Caco-2 (cell line): ENCODE measurements around the gene METTL15. TPM values are rescaled to one million over a fixed set of nuclear protein-coding genes. Genes with fewer than 3 reads are reported as not detected.

Source experiments
- BruUV-seq: library from RNA; stranded (reverse); fragments of 400-500 nt; replicated peaks from 2 replicates; lab custom pipeline; 2021; lab: Mats Ljungman, UMichigan
- CTCF ChIA-PET: fragments of 300-600 bp; sonication (Branson Sonifier 250); formaldehyde crosslinking; loops from one replicate; lab custom pipeline; 2022; ENCODE audit warnings: antibody characterized with exemption; lab: Charles Lee
- POLR2A ChIA-PET: fragments of 300-600 bp; sonication (Branson Sonifier 250); formaldehyde crosslinking; loops from one replicate; lab custom pipeline; 2022; ENCODE audit warnings: antibody characterized with exemption; lab: Charles Lee
- DNase-seq, 2 experiments: peaks; one replicate each; pipeline versions ENCODE4 v3.0.0 to v3.0.0-alpha.2; 2020 to 2022
- H3K27me3 ChIP-seq: replicated peaks from 2 replicates; pipeline ENCODE4 v1.6.0; 2011; ENCODE audit warnings: low read length; ENCODE audit not compliant: control insufficient read depth, insufficient read depth
- H3K36me3 ChIP-seq: 2 replicates; pipeline ENCODE4 v1.5.1; 2011; ENCODE audit warnings: low read length; ENCODE audit not compliant: control insufficient read depth, insufficient read depth
- H3K4me1 ChIP-seq: fragments of 250-450 bp; sonication (Bioruptor Pico); 2 replicates; pipeline ENCODE4 v1.5.1; 2020; ENCODE audit warnings: mild to moderate bottlenecking
- H3K4me3 ChIP-seq: 2 replicates; pipeline ENCODE4 v1.5.1; 2011; ENCODE audit warnings: low read depth, mild to moderate bottlenecking, control low read depth, low read length
- H3K9me3 ChIP-seq: fragments of 250-450 bp; sonication (Bioruptor Pico); 2 replicates; pipeline ENCODE4 v1.5.1; 2020; ENCODE audit warnings: mild to moderate bottlenecking, moderate library complexity
- H3K27ac Mint-ChIP-seq: one replicate; pipeline ENCODE4 v1.8.0; 2022; ENCODE audit warnings: mixed read lengths; ENCODE audit not compliant: unreplicated experiment
- H3K27me3 Mint-ChIP-seq: one replicate; pipeline ENCODE4 v1.8.0; 2022; ENCODE audit warnings: mixed read lengths; ENCODE audit not compliant: insufficient read depth, unreplicated experiment
- H3K36me3 Mint-ChIP-seq: one replicate; pipeline ENCODE4 v1.8.0; 2022; ENCODE audit warnings: mild to moderate bottlenecking, mixed read lengths; ENCODE audit not compliant: insufficient read depth, unreplicated experiment
- H3K4me1 Mint-ChIP-seq: one replicate; pipeline ENCODE4 v1.8.0; 2022; ENCODE audit warnings: low read depth, mixed read lengths; ENCODE audit not compliant: unreplicated experiment
- H3K4me3 Mint-ChIP-seq: one replicate; pipeline ENCODE4 v1.8.0; 2022; ENCODE audit warnings: mild to moderate bottlenecking, moderate library complexity, mixed read lengths; ENCODE audit not compliant: unreplicated experiment
- H3K9me3 Mint-ChIP-seq: one replicate; pipeline ENCODE4 v1.8.0; 2022; ENCODE audit warnings: mixed read lengths; ENCODE audit not compliant: unreplicated experiment
- CTCF ChIP-seq, 2 experiments: fragments of 200-600 bp in 1 of 2; IDR thresholded peaks; 1 replicate in 1 of 2; 2 replicates in 1 of 2; pipeline versions ENCODE4 v1.5.1 to v1.8.0; 2011 to 2022; ENCODE audit warnings: antibody characterized with exemption in 1 of 2, control low read depth in 1 of 2, inconsistent platforms in 1 of 2, low read depth in 1 of 2, low read length in 1 of 2, mild to moderate bottlenecking in 1 of 2, moderate library complexity in 1 of 2; ENCODE audit not compliant: insufficient read depth in 1 of 2, severe bottlenecking in 1 of 2, unreplicated experiment in 1 of 2
- intact Hi-C: fragments of 100-400 bp; cut with micrococcal nuclease; formaldehyde crosslinking; loops from one replicate; pipeline ENCODE4 v1.10.0; 2022; ENCODE audit not compliant: unreplicated experiment
- total RNA-seq: library from RNA; stranded (reverse); gene quantifications from 2 replicates; pipeline ENCODE4 v1.2.3, GENCODE V29; 2022

METTL15 gene
- total RNA-seq, 1 experiment from 2014 or later, result 14.4 TPM

- Mint-ChIP-seq H3K4me3 (no peak overlapping the region), H3K27ac (no peak overlapping the region), H3K4me1 (no peaks in the 10 kb centered on the region), H3K36me3 (no peaks in the 10 kb centered on the region), H3K27me3 (no peaks in the 10 kb centered on the region), H3K9me3 (no peaks in the 10 kb centered on the region)
- Histone ChIP-seq H3K9me3 (no peaks in the 10 kb centered on the region), H3K27me3 (no peaks in the 10 kb centered on the region), H3K36me3 (no peaks in the 10 kb centered on the region), H3K4me1 (peaks cover 11% of the 10 kb centered on the region; the same call in 1 of the 2 replicates), H3K4me3 (no peak overlapping the region)
- ChIA-PET CTCF (no interaction called here), POLR2A (no interaction called here)
- no peak for TF ChIP-seq CTCF (IDR thresholded peaks at IDR 0.05; ENCODE audit: insufficient read depth in 1 of 2, low read depth in 1 of 2, low read length in 1 of 2, severe bottlenecking in 1 of 2, unreplicated experiment in 1 of 2)
- intact Hi-C loops, result no loop called here
- no peak for DNase-seq
- BruUV-seq, result no TSS peak
These were observed 149.6 kb downstream of the METTL15 start for GRCh38 chr11:28257761-28258160.

- ChIA-PET POLR2A (no interaction called here), CTCF (no interaction called here)
- Histone ChIP-seq H3K9me3 (no peaks in the 10 kb centered on the region), H3K27me3 (no peaks in the 10 kb centered on the region), H3K4me3 (no peak overlapping the region), H3K4me1 (peaks cover 11% of the 10 kb centered on the region; the same call in 1 of the 2 replicates), H3K36me3 (no peaks in the 10 kb centered on the region)
- Mint-ChIP-seq H3K27me3 (no peaks in the 10 kb centered on the region), H3K36me3 (no peaks in the 10 kb centered on the region), H3K4me1 (no peaks in the 10 kb centered on the region), H3K4me3 (no peak overlapping the region), H3K27ac (no peak overlapping the region), H3K9me3 (no peaks in the 10 kb centered on the region)
- DNase-seq, result no peak
- intact Hi-C loops, result no loop called here
- no peak for TF ChIP-seq CTCF (IDR thresholded peaks at IDR 0.05; ENCODE audit: insufficient read depth in 1 of 2, low read depth in 1 of 2, low read length in 1 of 2, severe bottlenecking in 1 of 2, unreplicated experiment in 1 of 2)
- no TSS peak for BruUV-seq
These were observed 151.1 kb downstream of the METTL15 start for GRCh38 chr11:28259177-28259843.

GRCh38 chr11:28268925-28269324 lies 160.7 kb downstream of the METTL15 start:
- Mint-ChIP-seq H3K27ac (no peak overlapping the region), H3K9me3 (peaks cover 12% of the 10 kb centered on the region), H3K4me1 (no peaks in the 10 kb centered on the region), H3K4me3 (no peak overlapping the region), H3K27me3 (no peaks in the 10 kb centered on the region), H3K36me3 (peaks cover 10% of the 10 kb centered on the region)
- Histone ChIP-seq H3K27me3 (no peaks in the 10 kb centered on the region), H3K4me3 (no peak overlapping the region), H3K4me1 (no peaks in the 10 kb centered on the region), H3K9me3 (no peaks in the 10 kb centered on the region), H3K36me3 (no peaks in the 10 kb centered on the region)
- no TSS peak for BruUV-seq
- intact Hi-C loops, result no loop called here
- CTCF ChIA-PET, result interaction anchor here (0.6 kb wide), 1 partner anchor 569 kb away, joined by 5 read pairs; the partner anchor contains the start of gene BDNF
- POLR2A ChIA-PET, result interaction anchor here (0.6 kb wide), 1 partner anchor 417 kb away, joined by 3 read pairs; no protein-coding TSS in a partner anchor
- no peak for TF ChIP-seq CTCF (IDR thresholded peaks at IDR 0.05; ENCODE audit: insufficient read depth in 1 of 2, low read depth in 1 of 2, low read length in 1 of 2, severe bottlenecking in 1 of 2, unreplicated experiment in 1 of 2)
- no peak for DNase-seq
